Measurements from ENCODE around the gene TBC1D7. TPM values are rescaled to one million over a fixed set of nuclear protein-coding genes. Genes with fewer than 3 reads are reported as not detected.

TBC1D7 gene
- total and polyA plus RNA-seq, 10 of the 15 experiments (the other 5 are each of a cell fraction or from before 2014, with no cell fraction given), result 20.1 to 65.9 (median 31.3) TPM

DNA sequence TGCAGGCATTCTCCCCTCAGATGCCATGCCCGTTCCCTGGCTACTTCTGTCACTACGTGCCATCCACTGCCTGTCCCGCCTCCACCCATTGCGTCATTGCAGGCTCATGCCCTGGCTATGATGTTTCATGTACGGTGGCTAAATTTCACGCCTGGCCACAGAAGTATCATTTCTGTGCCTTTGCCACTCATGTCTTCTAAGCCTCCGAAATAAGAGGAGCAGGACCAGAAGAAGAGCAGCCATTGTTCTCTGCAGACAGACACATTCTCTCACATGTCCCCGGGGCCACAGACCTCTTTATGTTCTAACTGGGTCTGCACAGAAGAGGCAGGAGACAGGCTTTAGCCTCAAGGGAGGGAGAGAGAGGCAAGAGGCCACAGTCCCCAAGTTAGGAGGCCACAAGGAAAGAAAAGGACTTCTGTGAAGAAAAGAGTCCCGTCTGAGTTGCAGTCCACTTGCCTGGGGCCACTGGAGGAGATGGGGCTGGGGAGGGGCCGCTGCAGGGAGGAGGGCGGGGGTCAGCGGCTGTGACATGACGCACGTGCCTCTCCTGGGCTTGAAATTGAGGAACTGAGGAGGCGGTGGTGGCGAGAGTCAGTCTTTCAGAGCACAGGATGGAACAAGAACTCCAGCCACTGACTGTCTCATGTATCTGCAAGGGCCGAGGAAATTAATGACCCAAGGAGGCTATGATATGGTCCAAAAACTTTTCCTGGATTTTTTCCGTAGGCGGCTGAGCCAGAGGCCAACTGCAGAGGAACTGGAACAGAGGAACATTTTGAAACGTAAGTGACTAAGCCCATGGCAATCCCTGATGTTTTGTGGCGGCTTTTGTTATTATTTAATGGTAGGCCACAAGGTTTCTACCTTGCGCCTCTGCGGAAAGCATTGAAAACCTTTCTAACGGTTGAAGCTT is 55.9 kb downstream of the TBC1D7 start (continued):
- TF ChIP-seq ZBTB40 (IDR thresholded peaks at IDR 0.05; ENCODE audit: borderline replicate concordance), result no peak
- peak; percentile 88 for TF ChIP-seq CREB1 (IDR thresholded peaks at IDR 0.05; ENCODE audit: low read depth)
- TF ChIP-seq TCF3 (IDR thresholded peaks at IDR 0.05; ENCODE audit: borderline replicate concordance, insufficient read depth, low read depth, low read length), result no peak
- no peak for TF ChIP-seq NRF1 (conservative IDR thresholded peaks at IDR 0.05; ENCODE audit: low read depth, low read length)
- TF ChIP-seq ZNF592 (IDR thresholded peaks at IDR 0.05), result no peak
- TF ChIP-seq MTA3 (IDR thresholded peaks at IDR 0.05; ENCODE audit: borderline replicate concordance, low read length), result no peak
- no peak for TF ChIP-seq GABPA (IDR thresholded peaks at IDR 0.05; ENCODE audit: low read depth)
- peak; percentile 44; the same call in 1 of the 2 replicates for TF ChIP-seq RAD21 (IDR thresholded peaks at IDR 0.05; ENCODE audit: insufficient read depth, low read depth, low read length)
- TF ChIP-seq SRF (IDR thresholded peaks at IDR 0.05; ENCODE audit: low read depth in 2 of 2, low read length in 2 of 2), result 0 out of 4 replicates have a peak, but pooled peaks of 1 of the 2 experiments have one; percentile 38
- TF ChIP-seq, protein P1, sequence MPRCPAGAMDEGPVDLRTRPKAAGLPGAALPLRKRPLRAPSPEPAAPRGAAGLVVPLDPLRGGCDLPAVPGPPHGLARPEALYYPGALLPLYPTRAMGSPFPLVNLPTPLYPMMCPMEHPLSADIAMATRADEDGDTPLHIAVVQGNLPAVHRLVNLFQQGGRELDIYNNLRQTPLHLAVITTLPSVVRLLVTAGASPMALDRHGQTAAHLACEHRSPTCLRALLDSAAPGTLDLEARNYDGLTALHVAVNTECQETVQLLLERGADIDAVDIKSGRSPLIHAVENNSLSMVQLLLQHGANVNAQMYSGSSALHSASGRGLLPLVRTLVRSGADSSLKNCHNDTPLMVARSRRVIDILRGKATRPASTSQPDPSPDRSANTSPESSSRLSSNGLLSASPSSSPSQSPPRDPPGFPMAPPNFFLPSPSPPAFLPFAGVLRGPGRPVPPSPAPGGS (IDR thresholded peaks at IDR 0.05; ENCODE audit: borderline replicate concordance, insufficient read depth, low read depth, low read length, poor library complexity, severe bottlenecking), result peak; percentile 48
- TF ChIP-seq MEF2B (IDR thresholded peaks at IDR 0.05; ENCODE audit: partially characterized antibody, poor library complexity, severe bottlenecking), result no peak
- TF ChIP-seq ATF3 (IDR thresholded peaks at IDR 0.05; ENCODE audit: borderline replicate concordance, extremely low read depth, low read depth, low read length), result no peak
- TF ChIP-seq BACH1 (IDR thresholded peaks at IDR 0.05; ENCODE audit: borderline replicate concordance), result peak; percentile 66; the same call in 1 of the 2 replicates
- TF ChIP-seq SKIL (IDR thresholded peaks at IDR 0.05; ENCODE audit: low read depth, poor library complexity, severe bottlenecking), result peak; percentile 57

All from GM12878 (cell line).